HEK293T (cell line): Measurements from ENCODE around the gene TGFBR3.

ENCODE experiments used
- ARNT ChIP-seq: fragments of 450-650 bp; IDR thresholded peaks from 2 replicates; pipeline ENCODE4 v1.6.1; 2017; ENCODE audit warnings: mild to moderate bottlenecking
- BHLHE40 ChIP-seq: fragments of 450-650 bp; IDR thresholded peaks from 2 replicates; pipeline ENCODE4 v1.6.1; 2016; ENCODE audit warnings: mild to moderate bottlenecking, moderate library complexity, borderline replicate concordance
- CTBP1 ChIP-seq: fragments of 450-650 bp; IDR thresholded peaks from 2 replicates; pipeline ENCODE4 v1.6.1; 2016; ENCODE audit warnings: borderline replicate concordance
- ELF4 ChIP-seq: fragments of 450-650 bp; IDR thresholded peaks from 2 replicates; pipeline ENCODE4 v1.6.1; 2017; ENCODE audit warnings: antibody characterized with exemption
- FOXK2 ChIP-seq: fragments of 450-650 bp; IDR thresholded peaks from 2 replicates; pipeline ENCODE4 v1.6.1; 2016; ENCODE audit warnings: mild to moderate bottlenecking
- FOXM1 ChIP-seq: fragments of 450-650 bp; IDR thresholded peaks from 2 replicates; pipeline ENCODE4 v1.6.1; 2017; ENCODE audit warnings: mild to moderate bottlenecking, borderline replicate concordance
- HDGF ChIP-seq: fragments of 450-650 bp; IDR thresholded peaks from 2 replicates; pipeline ENCODE4 v1.6.1; 2017; ENCODE audit warnings: antibody characterized with exemption, borderline replicate concordance
- L3MBTL2 ChIP-seq: fragments of 450-650 bp; conservative IDR thresholded peaks from 2 replicates; pipeline ENCODE4 v1.6.1; 2016; ENCODE audit warnings: mild to moderate bottlenecking
- PKNOX1 ChIP-seq: fragments of 450-650 bp; IDR thresholded peaks from 2 replicates; pipeline ENCODE4 v1.6.1; 2016

DNA sequence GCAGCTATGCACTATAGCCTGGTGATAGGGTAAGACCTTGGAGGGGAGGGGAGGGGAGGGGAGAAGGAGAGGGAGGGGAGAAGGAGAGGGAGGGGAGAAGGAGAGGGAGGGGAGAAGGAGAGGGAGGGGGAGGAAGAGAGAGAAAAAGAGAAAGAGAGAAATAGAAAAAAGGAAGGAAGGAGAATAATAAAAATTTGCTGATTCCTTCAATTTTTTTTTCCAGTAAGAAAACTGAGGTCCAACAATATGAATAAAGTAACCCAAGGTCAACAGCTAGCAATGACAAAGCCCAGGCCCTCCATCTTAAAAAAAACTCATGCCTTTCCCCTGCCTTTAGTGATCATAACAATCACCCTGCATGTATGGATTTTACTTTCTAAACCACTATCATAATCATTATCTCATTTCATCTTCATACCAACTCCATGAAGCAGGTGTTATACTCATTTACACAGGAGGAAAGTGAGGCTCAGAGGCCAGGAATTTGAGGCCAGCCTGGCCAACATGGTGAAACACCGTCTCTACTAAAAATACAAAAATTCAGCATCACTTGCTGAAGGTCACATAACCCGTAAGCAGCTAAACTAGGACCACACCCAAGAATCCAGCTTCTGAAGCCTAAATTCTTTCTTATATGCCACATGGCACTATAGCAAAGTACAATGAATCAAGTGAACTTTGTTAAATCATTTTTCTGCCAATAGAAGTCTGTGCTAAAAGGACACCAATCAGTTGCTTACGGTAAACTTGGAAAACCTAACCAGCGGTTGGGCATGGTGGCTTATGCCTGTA lies 39.9 kb upstream of the TGFBR3 start:
- no peak for TF ChIP-seq ARNT
- TF ChIP-seq FOXK2 = no peak
- no peak for TF ChIP-seq PKNOX1
- no peak for TF ChIP-seq CTBP1
- TF ChIP-seq L3MBTL2 = no peak
- TF ChIP-seq BHLHE40 = no peak
- no peak for TF ChIP-seq ELF4
- TF ChIP-seq FOXM1 = no peak
- TF ChIP-seq HDGF = no peak
